PC-9 (cell line): Measurements from ENCODE around the gene DNAI1. TPM values are rescaled to one million over a fixed set of nuclear protein-coding genes. Genes with fewer than 3 reads are reported as not detected.

Experiments used
- BruUV-seq: library from RNA; stranded (reverse); fragments of 400-500 nt; replicated peaks from 2 replicates; lab custom pipeline; 2021; lab: Mats Ljungman, UMichigan
- CTCF ChIA-PET: fragments of 300-600 bp; sonication (Branson Sonifier 250); formaldehyde crosslinking; loops from one replicate; lab custom pipeline; 2022; ENCODE audit warnings: antibody characterized with exemption; lab: Charles Lee
- POLR2A ChIA-PET: fragments of 300-600 bp; sonication (Branson Sonifier 250); formaldehyde crosslinking; loops from one replicate; lab custom pipeline; 2022; ENCODE audit warnings: antibody characterized with exemption; ENCODE audit not compliant: unreplicated experiment; lab: Charles Lee
- DNase-seq, 2 experiments: peaks; one replicate each; pipeline versions ENCODE4 v3.0.0 to v3.0.0-alpha.2; 2015 to 2022; ENCODE audit warnings: mixed read lengths in 1 of 2
- H2AFZ ChIP-seq: fragments of 200-600 bp; sonication (generic); 2 replicates; pipeline ENCODE4 v1.8.1; 2017; ENCODE audit warnings: antibody characterized with exemption
- H3F3A ChIP-seq: fragments of 200-600 bp; sonication (generic); 2 replicates; pipeline ENCODE4 v1.8.1; 2017; ENCODE audit warnings: antibody characterized with exemption, mild to moderate bottlenecking, low read depth; ENCODE audit not compliant: insufficient read depth
- H3K27ac ChIP-seq: fragments of 200-600 bp; sonication (generic); 2 replicates; pipeline ENCODE4 v1.6.1; 2016; ENCODE audit warnings: mixed run types
- H3K27me3 ChIP-seq: fragments of 200-600 bp; sonication (generic); 2 replicates; pipeline ENCODE4 v1.6.1; 2016; ENCODE audit warnings: low read depth, mixed run types; ENCODE audit not compliant: insufficient read depth
- H3K36me3 ChIP-seq: fragments of 200-600 bp; sonication (generic); 2 replicates; pipeline ENCODE4 v1.6.1; 2016; ENCODE audit warnings: low read depth, mixed run types
- H3K4me1 ChIP-seq: fragments of 200-600 bp; sonication (generic); replicated peaks from 2 replicates; pipeline ENCODE4 v1.6.1; 2016; ENCODE audit warnings: mixed run types; ENCODE audit not compliant: insufficient read depth
- H3K4me2 ChIP-seq: fragments of 200-600 bp; sonication (generic); 2 replicates; pipeline ENCODE4 v1.6.1; 2017; ENCODE audit warnings: mixed run types
- H3K4me3 ChIP-seq: fragments of 200-600 bp; sonication (generic); 2 replicates; pipeline ENCODE4 v1.6.1; 2016; ENCODE audit warnings: mixed run types
- H3K79me2 ChIP-seq: fragments of 200-600 bp; sonication (generic); 2 replicates; pipeline ENCODE4 v1.6.1; 2017; ENCODE audit warnings: low read depth, mixed run types
- H3K9me2 ChIP-seq: fragments of 200-600 bp; sonication (generic); 2 replicates; pipeline ENCODE4 v1.8.1; 2017; ENCODE audit warnings: mild to moderate bottlenecking; ENCODE audit not compliant: insufficient read depth
- H3K9me3 ChIP-seq: fragments of 200-600 bp; sonication (generic); 2 replicates; pipeline ENCODE4 v1.8.1; 2016; ENCODE audit warnings: low read depth; ENCODE audit not compliant: insufficient read depth
- H4K20me1 ChIP-seq: fragments of 200-600 bp; sonication (generic); 2 replicates; pipeline ENCODE4 v1.8.1; 2017; ENCODE audit not compliant: insufficient read depth
- EZH2 ChIP-seq: fragments of 200-600 bp; sonication (generic); IDR thresholded peaks from 2 replicates; pipeline ENCODE4 v1.8.0; 2017; ENCODE audit warnings: antibody characterized with exemption, low read depth
- intact Hi-C: fragments of 100-400 bp; cut with micrococcal nuclease; formaldehyde crosslinking; loops from one replicate; pipeline ENCODE4 v1.10.0; 2022; ENCODE audit not compliant: unreplicated experiment
- total RNA-seq: library from RNA; stranded (reverse); gene quantifications from 2 replicates; pipeline ENCODE4 v1.2.3, GENCODE V29; 2021
- TF ChIP-seq, protein P1 (sequence below): fragments of 200-600 bp; sonication (generic); conservative IDR thresholded peaks from 2 replicates; pipeline ENCODE4 v1.6.1; 2017; ENCODE audit warnings: mixed run types, antibody characterized with exemption, mild to moderate bottlenecking, moderate library complexity

Gene DNAI1
- total RNA-seq, 1 experiment from 2014 or later: 1.6 TPM

GRCh38 chr9:34484678-34485077 lies 26.1 kb downstream of the DNAI1 start:
- Histone ChIP-seq H3K9me2 (no peaks in the 10 kb centered on the region), H3K9me3 (no peaks in the 10 kb centered on the region), H3K36me3 (no peaks in the 10 kb centered on the region), H3F3A (no peaks in the 10 kb centered on the region), H3K4me3 (no peak overlapping the region), H4K20me1 (no peaks in the 10 kb centered on the region), H3K79me2 (no peaks in the 10 kb centered on the region), H3K27ac (no peak overlapping the region), H3K27me3 (no peaks in the 10 kb centered on the region), H2AFZ (no peak overlapping the region), H3K4me2 (peak overlapping the region; percentile 40), H3K4me1 (peaks cover 12% of the 10 kb centered on the region)
- DNase-seq: peak; percentile 54 to 73
- TF ChIP-seq EZH2: no peak
- TF ChIP-seq, protein P1, sequence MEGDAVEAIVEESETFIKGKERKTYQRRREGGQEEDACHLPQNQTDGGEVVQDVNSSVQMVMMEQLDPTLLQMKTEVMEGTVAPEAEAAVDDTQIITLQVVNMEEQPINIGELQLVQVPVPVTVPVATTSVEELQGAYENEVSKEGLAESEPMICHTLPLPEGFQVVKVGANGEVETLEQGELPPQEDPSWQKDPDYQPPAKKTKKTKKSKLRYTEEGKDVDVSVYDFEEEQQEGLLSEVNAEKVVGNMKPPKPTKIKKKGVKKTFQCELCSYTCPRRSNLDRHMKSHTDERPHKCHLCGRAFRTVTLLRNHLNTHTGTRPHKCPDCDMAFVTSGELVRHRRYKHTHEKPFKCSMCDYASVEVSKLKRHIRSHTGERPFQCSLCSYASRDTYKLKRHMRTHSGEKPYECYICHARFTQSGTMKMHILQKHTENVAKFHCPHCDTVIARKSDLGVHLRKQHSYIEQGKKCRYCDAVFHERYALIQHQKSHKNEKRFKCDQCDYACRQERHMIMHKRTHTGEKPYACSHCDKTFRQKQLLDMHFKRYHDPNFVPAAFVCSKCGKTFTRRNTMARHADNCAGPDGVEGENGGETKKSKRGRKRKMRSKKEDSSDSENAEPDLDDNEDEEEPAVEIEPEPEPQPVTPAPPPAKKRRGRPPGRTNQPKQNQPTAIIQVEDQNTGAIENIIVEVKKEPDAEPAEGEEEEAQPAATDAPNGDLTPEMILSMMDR: no peak
- BruUV-seq: no TSS peak
- ChIA-PET CTCF (no interaction called here), POLR2A (interaction anchor here (0.6 to 1.1 kb wide), 2 partner anchors 26 to 40 kb away, joined by 4 to 30 read pairs; partner anchors contain the start of genes DNAI1 and FAM219A)
- intact Hi-C loops: no loop called here

- H3K4me2 ChIP-seq: no peak overlapping the region
- H3K9me2 ChIP-seq: no peaks in the 10 kb centered on the region
- H3K36me3 ChIP-seq: no peaks in the 10 kb centered on the region
- no peaks in the 10 kb centered on the region for H3K27me3 ChIP-seq
- H3K4me1 ChIP-seq: peaks cover 12% of the 10 kb centered on the region
- no peak for DNase-seq
- no peaks in the 10 kb centered on the region for H3F3A ChIP-seq
- no peaks in the 10 kb centered on the region for H4K20me1 ChIP-seq
- no TSS peak for BruUV-seq
- H2AFZ ChIP-seq: no peak overlapping the region
- H3K4me3 ChIP-seq: no peak overlapping the region
- TF ChIP-seq, protein P1: no peak
- TF ChIP-seq EZH2: no peak
- no peaks in the 10 kb centered on the region for H3K9me3 ChIP-seq
- intact Hi-C loops: no loop called here
- H3K27ac ChIP-seq: no peak overlapping the region
- H3K79me2 ChIP-seq: no peaks in the 10 kb centered on the region
- ChIA-PET POLR2A (interaction anchor here (1.1 kb wide), 1 partner anchor 27 kb away, joined by 4 read pairs; the partner anchor contains the start of genes DNAI1 and FAM219A), CTCF (no interaction called here)
These were observed 27.2 kb downstream of the DNAI1 start for GRCh38 chr9:34485822-34486221.

DNA sequence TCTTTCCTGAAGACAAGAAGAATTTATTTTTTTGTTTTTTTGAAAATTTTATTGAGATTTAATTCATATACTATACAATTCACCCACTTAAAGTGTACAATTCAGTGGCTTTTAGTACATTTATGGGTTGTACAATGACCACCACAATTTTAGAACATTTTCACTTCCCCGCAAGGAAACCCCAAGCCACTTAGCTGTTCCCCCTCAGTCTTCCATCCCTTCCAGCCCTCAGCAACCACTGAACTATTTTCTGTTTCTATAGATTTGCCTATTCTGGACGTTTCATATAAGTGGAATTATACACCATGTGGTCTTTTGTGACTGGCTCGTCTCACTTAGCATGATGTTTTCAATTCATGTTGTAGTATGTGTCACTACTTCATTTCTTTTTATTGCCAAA lies 28.0 kb downstream of the DNAI1 start:
- intact Hi-C loops: no loop called here
- no peaks in the 10 kb centered on the region for H4K20me1 ChIP-seq
- BruUV-seq: no TSS peak
- H3K9me2 ChIP-seq: no peaks in the 10 kb centered on the region
- H3K79me2 ChIP-seq: no peaks in the 10 kb centered on the region
- H2AFZ ChIP-seq: no peak overlapping the region
- CTCF ChIA-PET: no interaction called here
- H3K9me3 ChIP-seq: no peaks in the 10 kb centered on the region
- H3K36me3 ChIP-seq: no peaks in the 10 kb centered on the region
- H3K4me1 ChIP-seq: peaks cover 12% of the 10 kb centered on the region
- H3K4me3 ChIP-seq: no peak overlapping the region
- no peak overlapping the region for H3K4me2 ChIP-seq
- no peak for TF ChIP-seq EZH2
- TF ChIP-seq, protein P1: no peak
- no peak overlapping the region for H3K27ac ChIP-seq
- no peaks in the 10 kb centered on the region for H3K27me3 ChIP-seq
- no peak for DNase-seq
- POLR2A ChIA-PET: no interaction called here
- H3F3A ChIP-seq: no peaks in the 10 kb centered on the region
